Measurements from ENCODE around the gene MAN1C1. TPM values are rescaled to one million over a fixed set of nuclear protein-coding genes. Genes with fewer than 3 reads are reported as not detected.

The MAN1C1 gene
- total RNA-seq, 4 donors from 2014 or later: 28.1 to 60.4 (median 32.7) TPM

DNA sequence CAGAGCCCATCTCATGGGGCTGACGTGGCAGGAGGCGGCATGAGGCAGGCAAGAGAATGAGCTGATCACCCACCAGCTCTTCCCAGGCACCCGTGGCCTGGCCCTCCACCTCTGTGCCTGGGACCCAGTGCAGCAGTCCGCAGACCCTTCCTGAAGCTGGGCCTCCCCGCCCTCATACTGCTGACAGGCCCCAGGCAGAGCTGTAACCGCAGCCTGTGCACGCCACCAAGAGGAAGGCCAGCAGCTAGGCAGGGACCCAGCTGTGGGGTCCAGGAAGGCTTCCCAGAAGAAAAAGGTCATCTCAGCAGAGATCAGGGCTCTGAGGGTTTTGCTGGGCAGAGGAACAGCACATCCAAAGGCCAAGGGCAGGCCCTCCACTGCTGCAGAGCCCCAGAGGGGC lies 193.3 kb downstream of the MAN1C1 start:
- Histone ChIP-seq H3K27ac (no peak overlapping the region), H3K36me3 (peaks cover 24% of the 10 kb centered on the region in 2 donors), H3K4me3 (replicated peaks in 1 of 3) (no peak overlapping the region), H3K4me1 (peaks cover 3 to 36% of the 10 kb centered on the region in 2 donors), H3K9me3 (no peaks in the 10 kb centered on the region), H3K27me3 (no peaks in the 10 kb centered on the region)
- no peak for DNase-seq
- TF ChIP-seq POLR2A (IDR thresholded peaks at IDR 0.05): no peak
- TF ChIP-seq, protein P1, sequence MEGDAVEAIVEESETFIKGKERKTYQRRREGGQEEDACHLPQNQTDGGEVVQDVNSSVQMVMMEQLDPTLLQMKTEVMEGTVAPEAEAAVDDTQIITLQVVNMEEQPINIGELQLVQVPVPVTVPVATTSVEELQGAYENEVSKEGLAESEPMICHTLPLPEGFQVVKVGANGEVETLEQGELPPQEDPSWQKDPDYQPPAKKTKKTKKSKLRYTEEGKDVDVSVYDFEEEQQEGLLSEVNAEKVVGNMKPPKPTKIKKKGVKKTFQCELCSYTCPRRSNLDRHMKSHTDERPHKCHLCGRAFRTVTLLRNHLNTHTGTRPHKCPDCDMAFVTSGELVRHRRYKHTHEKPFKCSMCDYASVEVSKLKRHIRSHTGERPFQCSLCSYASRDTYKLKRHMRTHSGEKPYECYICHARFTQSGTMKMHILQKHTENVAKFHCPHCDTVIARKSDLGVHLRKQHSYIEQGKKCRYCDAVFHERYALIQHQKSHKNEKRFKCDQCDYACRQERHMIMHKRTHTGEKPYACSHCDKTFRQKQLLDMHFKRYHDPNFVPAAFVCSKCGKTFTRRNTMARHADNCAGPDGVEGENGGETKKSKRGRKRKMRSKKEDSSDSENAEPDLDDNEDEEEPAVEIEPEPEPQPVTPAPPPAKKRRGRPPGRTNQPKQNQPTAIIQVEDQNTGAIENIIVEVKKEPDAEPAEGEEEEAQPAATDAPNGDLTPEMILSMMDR (IDR thresholded peaks at IDR 0.05): no peak
- intact Hi-C loops (cut with DNase I): loop anchor here (10.0 kb wide), 3 partner anchors 385 to 575 kb away; partner anchors contain the start of genes RHCE and SYF2
- 88 to 93% methylated on average over 5 of the region's 7 CpGs for WGBS, 2 donors

DNA sequence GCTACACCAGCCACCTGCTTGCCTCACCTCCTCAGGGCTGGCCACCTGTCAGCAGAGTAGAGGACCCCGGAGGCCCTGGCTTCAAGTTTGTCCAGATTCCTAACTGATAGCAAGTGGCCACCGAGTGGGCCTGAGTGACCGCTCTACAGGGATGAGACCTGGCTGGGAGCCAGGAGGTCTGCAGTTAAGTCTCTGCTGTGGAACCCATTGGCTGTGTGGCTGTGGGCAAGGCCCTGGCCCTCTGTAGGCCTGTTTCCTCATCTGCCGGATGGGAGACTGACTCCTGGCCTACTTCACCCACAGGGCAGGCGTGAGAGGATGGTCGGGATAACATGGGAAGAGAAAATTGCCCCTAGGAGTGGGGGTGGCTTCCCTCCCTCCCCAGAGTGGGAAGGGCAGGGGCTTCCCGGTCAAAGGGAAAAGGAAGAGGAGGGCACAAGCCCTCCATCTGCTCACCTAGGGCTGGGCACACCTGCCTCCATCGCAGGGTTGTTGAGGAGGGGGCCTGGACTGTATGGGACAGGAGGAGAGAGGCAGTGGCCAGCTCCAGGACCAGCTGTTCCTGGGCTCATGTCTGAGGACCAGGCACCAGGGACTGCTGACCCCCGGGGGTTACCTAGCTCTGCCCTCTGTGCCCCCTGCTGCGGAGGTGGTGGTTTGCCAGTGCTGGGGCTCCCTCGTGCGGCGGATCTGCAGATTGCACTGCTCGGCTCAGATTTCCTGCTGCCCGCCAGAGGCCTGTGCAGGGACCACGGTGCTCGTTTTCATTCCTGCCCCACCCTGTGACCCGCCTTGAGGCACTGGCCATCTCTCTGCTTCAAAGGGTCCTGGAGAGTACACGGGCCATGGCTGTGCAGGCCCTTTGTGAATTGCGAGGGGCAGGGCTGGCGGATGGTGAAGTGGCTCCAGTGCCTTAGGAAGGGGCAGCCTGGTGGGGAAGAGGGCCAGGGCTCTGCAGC lies 194.0 kb downstream of the MAN1C1 start:
- intact Hi-C loops (cut with DNase I): loop anchor here (10.0 kb wide), 2 partner anchors 386 to 576 kb away; partner anchors contain the start of genes RHCE and SYF2
- Histone ChIP-seq H3K36me3 (peaks cover 24 to 31% of the 10 kb centered on the region in 2 donors), H3K27me3 (no peaks in the 10 kb centered on the region), H3K9me3 (no peaks in the 10 kb centered on the region), H3K4me3 (replicated peaks in 1 of 3) (no peak overlapping the region), H3K27ac (no peak overlapping the region), H3K4me1 (peaks cover 3 to 29% of the 10 kb centered on the region in 2 donors)
- no peak for TF ChIP-seq POLR2A (IDR thresholded peaks at IDR 0.05)
- TF ChIP-seq, protein P1 (IDR thresholded peaks at IDR 0.05): peak; percentile 72 to 95 (median 90)
- DNase-seq: peak; percentile 66 to 69
- 33 to 45% methylated on average over 15 to 18 of the region's 21 CpGs for WGBS, 2 donors

- no peak overlapping the region for H3K27ac ChIP-seq
- no peak for TF ChIP-seq POLR2A (IDR thresholded peaks at IDR 0.05)
- TF ChIP-seq, protein P1 (IDR thresholded peaks at IDR 0.05): no peak
- no peaks in the 10 kb centered on the region for H3K9me3 ChIP-seq
- WGBS, 2 donors: 82 to 93% methylated on average over 4 to 9 of the region's 13 CpGs
- intact Hi-C loops (cut with DNase I): loop anchor here (10.0 kb wide), 2 partner anchors 387 to 577 kb away; partner anchors contain the start of genes RHCE and SYF2
- H3K4me3 ChIP-seq (replicated peaks in 1 of 3): no peak overlapping the region
- no peaks in the 10 kb centered on the region for H3K27me3 ChIP-seq
- no peak for DNase-seq
- H3K36me3 ChIP-seq: peaks cover 24 to 32% of the 10 kb centered on the region in 2 donors
- peaks cover 3 to 20% of the 10 kb centered on the region in 2 donors for H3K4me1 ChIP-seq
Measured at GRCh38 chr1:25811384-25812082, 194.9 kb downstream of the MAN1C1 start.

DNA sequence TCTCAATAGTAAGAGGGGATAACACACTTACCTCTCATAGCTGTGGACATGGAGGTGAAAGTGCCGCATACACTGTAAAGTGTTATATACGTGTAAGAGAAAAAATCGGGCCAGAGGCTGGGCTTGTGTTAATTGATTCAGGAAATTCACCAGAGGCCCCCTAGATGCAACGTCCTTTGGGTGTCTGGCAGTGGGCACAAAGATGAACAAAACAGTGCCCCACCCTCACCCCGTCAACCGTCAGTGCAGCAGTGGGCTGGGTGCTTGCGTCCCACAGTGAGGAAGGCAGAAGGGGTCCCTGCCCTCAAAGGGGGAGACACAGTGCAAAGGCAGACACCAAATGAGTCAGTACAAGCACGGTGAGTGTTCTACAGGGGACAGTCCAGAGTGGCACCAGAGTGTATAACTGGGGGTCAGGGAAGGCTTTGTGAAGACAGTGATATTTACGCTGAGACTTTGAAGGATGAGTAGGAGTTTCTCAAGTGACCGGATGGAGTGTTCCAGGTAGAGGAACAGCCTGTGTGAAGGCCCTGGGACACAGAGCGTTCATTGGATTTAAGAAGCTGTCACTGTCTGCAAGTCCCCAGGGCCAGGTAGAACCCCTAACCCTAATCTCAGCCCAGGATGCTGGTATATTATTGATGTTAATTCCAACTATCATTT lies 196.6 kb downstream of the MAN1C1 start:
- 85% methylated on average over 11 of the region's 11 CpGs for WGBS, 2 donors
- intact Hi-C loops (cut with DNase I): loop anchor here (10.0 kb wide), 2 partner anchors 388 to 578 kb away; partner anchors contain the start of genes RHCE and SYF2
- Histone ChIP-seq H3K36me3 (peaks cover 24 to 32% of the 10 kb centered on the region in 2 donors), H3K4me3 (replicated peaks in 1 of 3) (no peak overlapping the region), H3K4me1 (peaks cover under 1 to 17% of the 10 kb centered on the region in 2 donors), H3K27me3 (no peaks in the 10 kb centered on the region), H3K27ac (no peak overlapping the region), H3K9me3 (no peaks in the 10 kb centered on the region)
- DNase-seq: no peak
- TF ChIP-seq POLR2A (IDR thresholded peaks at IDR 0.05): no peak
- TF ChIP-seq, protein P1 (IDR thresholded peaks at IDR 0.05): no peak
